Gastrocnemius medialis (tissue), 4 donors: ENCODE measurements around the gene UAP1L1. TPM values are rescaled to one million over a fixed set of nuclear protein-coding genes. Genes with fewer than 3 reads are reported as not detected.

Source experiments
- ATAC-seq, 2 donors: fragments of 150-250 bp; one replicate each; pipeline ENCODE4 v1.9.1; 2016
- DNase-seq, 2 donors: peaks; one replicate each; pipeline ENCODE4 v3.0.0-alpha.2; 2019
- H3K27ac ChIP-seq, 4 donors: fragments of 200-600 bp; sonication (generic); 1 replicate in 1 of 4; 2 replicates in 3 of 4; pipeline ENCODE4 v1.5.1; 2016 to 2018; ENCODE audit warnings: mild to moderate bottlenecking in 2 of 4, moderate library complexity in 1 of 4
- H3K27me3 ChIP-seq, 3 donors: fragments of 200-600 bp; sonication (generic) in 2 of 3; 1 replicate in 1 of 3; 2 replicates in 2 of 3; pipeline versions ENCODE4 v1.5.1 to v1.6.0; 2016 to 2019; ENCODE audit warnings: mild to moderate bottlenecking in 1 of 3, moderate library complexity in 1 of 3
- H3K36me3 ChIP-seq, 2 donors: fragments of 200-600 bp; sonication (generic) in 1 of 2; one replicate each; pipeline ENCODE4 v1.5.1; 2017 to 2018
- H3K4me1 ChIP-seq, 2 donors: fragments of 200-600 bp; sonication (generic) in 1 of 2; one replicate each; pipeline ENCODE4 v1.5.1; 2016 to 2017; ENCODE audit warnings: mild to moderate bottlenecking in 2 of 2
- H3K4me3 ChIP-seq, 4 donors: fragments of 200-600 bp; sonication (generic) in 3 of 4; 1 replicate in 1 of 4; 2 replicates in 3 of 4; pipeline ENCODE4 v1.5.1; 2016 to 2019; ENCODE audit warnings: mild to moderate bottlenecking in 2 of 4
- H3K9me3 ChIP-seq, 3 donors: fragments of 200-600 bp; sonication (generic) in 2 of 3; 1 replicate in 1 of 3; 2 replicates in 2 of 3; pipeline ENCODE4 v1.5.1; 2016 to 2019
- POLR2A ChIP-seq, 2 donors: fragments of 450-650 bp; IDR thresholded peaks; one replicate each; pipeline ENCODE4 v1.6.1; 2017; ENCODE audit warnings: antibody characterized with exemption in 2 of 2, mild to moderate bottlenecking in 2 of 2, moderate library complexity in 2 of 2
- in situ Hi-C, 4 donors: fragments of 200-750 bp; cut with MboI; loops; one replicate each; pipeline versions ENCODE4 v1.15.0 to v1.8.0; 2017; ENCODE audit warnings: low sequenced_read_pairs in 4 of 4
- intact Hi-C: fragments of 100-400 bp; cut with DNase I; formaldehyde crosslinking; loops from one replicate; pipeline ENCODE4 v1.15.1; 2023; ENCODE audit warnings: low total_unique reads
- total RNA-seq, 4 donors: library from RNA; depleted of rRNA; stranded (reverse); fragments of >200 nt; gene quantifications; one replicate each; pipeline versions ENCODE4 v1.1.0 to v1.2.3, GENCODE V29; 2016
- TF ChIP-seq, protein P1 (sequence below), 5 experiments: fragments of 450-650 bp in 3 of 5; fragments of 200-600 bp in 2 of 5; sonication (generic) in 2 of 5; IDR thresholded peaks in 4 of 5; conservative IDR thresholded peaks in 1 of 5; 1 replicate in 4 of 5; 2 replicates in 1 of 5; pipeline ENCODE4 v1.5.1; 2016 to 2019; ENCODE audit warnings: antibody characterized with exemption in 5 of 5, mild to moderate bottlenecking in 3 of 5, moderate library complexity in 3 of 5

Gene UAP1L1
- total RNA-seq, 4 donors from 2014 or later, result 0.49 to 2.5 (median 1.5) TPM

DNA sequence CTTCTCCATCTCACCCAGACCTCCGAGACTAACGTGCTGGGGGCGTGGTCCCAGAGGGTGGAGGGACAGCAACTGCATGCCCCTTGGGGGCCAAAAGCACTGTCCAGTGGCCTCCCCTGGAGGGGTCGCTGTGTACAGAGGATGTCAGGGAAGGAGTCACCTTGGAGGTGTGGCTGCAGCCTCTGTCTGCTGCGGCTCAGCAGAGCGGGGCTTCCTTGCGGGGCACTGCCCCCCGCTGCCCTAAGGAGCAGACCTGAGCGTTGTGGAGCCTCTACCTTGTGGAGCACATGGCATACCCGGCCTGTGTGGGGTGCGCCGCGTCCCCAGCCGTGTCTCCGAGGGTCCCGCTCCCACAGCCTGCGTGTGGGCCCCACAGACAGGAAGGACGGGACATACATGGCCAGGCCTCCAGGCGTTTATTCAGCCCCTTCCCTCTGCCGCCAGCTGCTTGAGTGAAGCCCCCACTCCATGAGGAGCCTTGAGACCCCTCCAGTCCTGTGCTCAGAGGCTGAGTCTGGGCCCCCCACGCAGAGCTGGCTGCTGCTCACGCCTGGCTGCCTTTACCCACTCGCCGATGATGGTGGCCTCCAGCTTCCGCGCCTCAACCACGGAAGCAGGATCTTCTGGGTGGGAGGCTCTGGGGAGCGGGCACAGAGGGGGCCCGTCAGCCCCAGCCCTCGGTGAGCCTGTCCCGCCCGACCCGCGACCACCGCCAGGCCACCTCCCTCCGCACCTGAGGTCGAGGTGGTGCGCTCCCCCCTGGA lies 33.0 kb downstream of the UAP1L1 start:
- ATAC-seq (no peak), DNase-seq (no peak)
- in situ Hi-C loops, result loop anchor here in 2 of 4 donors (10.0 kb wide), 1 partner anchor 124 kb away; the partner anchor contains the start of gene SLC34A3 (in 2 of the 2)
- no peak overlapping the region for H3K4me3 ChIP-seq
- no peaks in the 10 kb centered on the region for H3K9me3 ChIP-seq
- no peak overlapping the region for H3K27ac ChIP-seq
- no peak for TF ChIP-seq POLR2A (IDR thresholded peaks at IDR 0.05)
- TF ChIP-seq, protein P1, sequence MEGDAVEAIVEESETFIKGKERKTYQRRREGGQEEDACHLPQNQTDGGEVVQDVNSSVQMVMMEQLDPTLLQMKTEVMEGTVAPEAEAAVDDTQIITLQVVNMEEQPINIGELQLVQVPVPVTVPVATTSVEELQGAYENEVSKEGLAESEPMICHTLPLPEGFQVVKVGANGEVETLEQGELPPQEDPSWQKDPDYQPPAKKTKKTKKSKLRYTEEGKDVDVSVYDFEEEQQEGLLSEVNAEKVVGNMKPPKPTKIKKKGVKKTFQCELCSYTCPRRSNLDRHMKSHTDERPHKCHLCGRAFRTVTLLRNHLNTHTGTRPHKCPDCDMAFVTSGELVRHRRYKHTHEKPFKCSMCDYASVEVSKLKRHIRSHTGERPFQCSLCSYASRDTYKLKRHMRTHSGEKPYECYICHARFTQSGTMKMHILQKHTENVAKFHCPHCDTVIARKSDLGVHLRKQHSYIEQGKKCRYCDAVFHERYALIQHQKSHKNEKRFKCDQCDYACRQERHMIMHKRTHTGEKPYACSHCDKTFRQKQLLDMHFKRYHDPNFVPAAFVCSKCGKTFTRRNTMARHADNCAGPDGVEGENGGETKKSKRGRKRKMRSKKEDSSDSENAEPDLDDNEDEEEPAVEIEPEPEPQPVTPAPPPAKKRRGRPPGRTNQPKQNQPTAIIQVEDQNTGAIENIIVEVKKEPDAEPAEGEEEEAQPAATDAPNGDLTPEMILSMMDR (IDR thresholded peaks at IDR 0.05 in 4 of 5, conservative IDR thresholded peaks at IDR 0.05 in 1 of 5), result no peak
- peaks cover 0 to 71% of the 10 kb centered on the region in 2 donors for H3K36me3 ChIP-seq
- peaks cover 5 to 9% of the 10 kb centered on the region in 2 donors for H3K4me1 ChIP-seq
- intact Hi-C loops, result no loop called here
- H3K27me3 ChIP-seq, result no peaks in the 10 kb centered on the region

DNA sequence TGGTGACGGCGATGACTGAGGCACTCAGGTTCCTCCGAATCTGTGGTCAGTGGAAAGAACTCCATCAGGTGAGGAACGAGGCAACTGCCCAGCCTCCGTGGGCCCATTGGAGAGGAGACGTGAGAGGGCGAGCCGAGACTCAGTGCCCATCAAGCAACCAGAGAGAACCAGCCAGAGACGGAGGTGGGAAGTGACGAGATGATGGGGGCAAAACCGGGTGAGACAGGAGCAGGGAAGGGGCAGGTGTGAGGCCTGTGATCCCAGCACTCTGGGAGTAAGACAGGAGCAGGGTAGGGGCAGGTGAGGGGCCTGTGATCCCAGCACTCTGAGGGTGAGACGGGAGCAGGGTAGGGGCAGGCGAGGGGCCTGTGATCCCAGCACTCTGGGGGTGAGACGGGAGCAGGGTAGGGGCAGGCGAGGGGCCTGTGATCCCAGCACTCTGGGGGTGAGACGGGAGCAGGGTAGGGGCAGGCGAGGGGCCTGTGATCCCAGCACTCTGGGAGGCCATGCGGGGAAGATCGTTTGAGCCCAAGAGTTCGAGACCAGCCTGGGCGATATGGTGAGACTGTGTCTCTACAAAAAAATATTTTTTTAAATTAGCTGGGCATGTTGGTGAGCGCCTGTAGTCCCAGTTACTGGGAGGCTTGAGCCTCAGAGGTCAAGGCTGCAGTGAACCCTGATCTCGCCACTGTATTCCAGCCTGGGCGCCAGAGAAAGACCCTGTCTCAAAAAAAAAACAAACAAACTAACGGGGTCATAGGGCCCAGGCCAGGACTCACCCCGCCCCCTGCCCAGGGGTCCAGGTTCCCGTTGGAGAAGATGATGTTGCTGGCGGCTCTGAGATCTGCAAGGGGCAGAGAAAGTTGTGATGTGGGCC lies 33.8 kb downstream of the UAP1L1 start:
- Histone ChIP-seq H3K4me1 (peaks cover 6 to 9% of the 10 kb centered on the region in 2 donors), H3K27me3 (no peaks in the 10 kb centered on the region), H3K4me3 (no peak overlapping the region), H3K36me3 (peaks cover 0 to 62% of the 10 kb centered on the region in 2 donors), H3K9me3 (no peaks in the 10 kb centered on the region), H3K27ac (no peak overlapping the region)
- DNase-seq (no peak), ATAC-seq (no peak)
- TF ChIP-seq, protein P1 (IDR thresholded peaks at IDR 0.05 in 4 of 5, conservative IDR thresholded peaks at IDR 0.05 in 1 of 5), result no peak
- no peak for TF ChIP-seq POLR2A (IDR thresholded peaks at IDR 0.05)
- in situ Hi-C loops (loop anchor here in 2 of 4 donors (10.0 kb wide), 1 partner anchor 124 kb away; the partner anchor contains the start of gene SLC34A3 (in 2 of the 2)), intact Hi-C loops (no loop called here)

DNA sequence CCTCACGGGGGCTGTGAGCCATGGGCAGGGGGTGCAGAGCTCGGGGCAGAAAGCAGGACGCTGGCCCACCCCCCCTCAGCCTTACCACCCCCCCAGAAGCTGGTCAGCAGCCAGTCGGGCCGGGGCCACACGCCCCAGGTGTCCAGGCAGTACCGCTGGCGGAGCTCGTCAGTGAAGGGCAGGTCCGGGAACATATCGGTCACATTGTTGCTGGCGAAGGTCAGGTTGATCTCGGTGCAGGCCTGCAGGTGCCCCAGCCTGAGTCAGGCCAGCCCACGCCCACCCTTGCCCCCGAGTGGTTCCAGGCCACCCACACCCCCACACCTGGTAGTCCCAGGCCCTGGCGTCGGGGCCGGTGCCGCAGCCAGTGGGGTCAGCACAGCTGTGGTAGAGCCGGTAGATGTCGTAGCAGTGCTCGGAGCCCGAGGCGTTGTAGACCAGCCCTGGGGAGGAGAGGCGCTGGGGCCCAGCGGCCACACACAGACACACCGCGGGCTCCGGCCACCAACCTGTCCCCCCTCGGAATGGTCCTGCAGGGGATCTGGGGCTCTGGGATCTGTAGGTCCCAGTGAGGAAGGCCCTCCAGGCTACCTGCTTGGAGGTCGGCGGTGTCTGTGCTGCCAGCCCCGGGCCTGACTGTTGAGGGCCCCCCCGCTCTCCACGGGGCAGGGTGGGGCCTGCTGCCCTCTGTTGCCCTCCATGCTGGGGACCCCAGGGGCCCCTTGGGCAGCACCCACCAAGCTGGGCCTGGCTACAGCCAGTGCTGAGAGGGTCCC lies 34.7 kb downstream of the UAP1L1 start:
- Histone ChIP-seq H3K4me1 (peaks cover 6 to 9% of the 10 kb centered on the region in 2 donors), H3K27me3 (no peaks in the 10 kb centered on the region), H3K4me3 (no peak overlapping the region), H3K36me3 (peaks cover 0 to 56% of the 10 kb centered on the region in 2 donors), H3K9me3 (no peaks in the 10 kb centered on the region), H3K27ac (no peak overlapping the region)
- no peak for ATAC-seq
- TF ChIP-seq, protein P1 (IDR thresholded peaks at IDR 0.05 in 4 of 5, conservative IDR thresholded peaks at IDR 0.05 in 1 of 5), result no peak
- no peak for TF ChIP-seq POLR2A (IDR thresholded peaks at IDR 0.05)
- no peak for DNase-seq
- intact Hi-C loops, result no loop called here
- in situ Hi-C loops, result loop anchor here in 2 of 4 donors (10.0 kb wide), 1 partner anchor 123 kb away; the partner anchor contains the start of gene SLC34A3 (in 2 of the 2)
